GM23338 (cell line): ENCODE results near the gene TRAM2. TPM values are rescaled to one million over a fixed set of nuclear protein-coding genes. Genes with fewer than 3 reads are reported as not detected.

Experiments
- ATAC-seq: fragments of 200-7000 bp; cut with Tn5 transposase; 3 replicates; pipeline ENCODE4 v1.9.1; 2020
- DNase-seq: peaks from one replicate; pipeline ENCODE4 v3.0.0-alpha.2; 2015; ENCODE audit warnings: low spot score
- H2AFZ ChIP-seq: fragments of 200-600 bp; sonication (generic); 2 replicates; pipeline ENCODE4 v1.8.0; 2016; ENCODE audit warnings: antibody characterized with exemption, mild to moderate bottlenecking, moderate library complexity
- H3F3A ChIP-seq: fragments of 200-600 bp; sonication (generic); replicated peaks from 2 replicates; pipeline ENCODE4 v1.8.0; 2017; ENCODE audit warnings: antibody characterized with exemption, mixed run types, low read depth
- H3K27ac ChIP-seq: fragments of 200-600 bp; sonication (generic); 2 replicates; pipeline ENCODE4 v1.6.1; 2016; ENCODE audit warnings: low read depth
- H3K27me3 ChIP-seq: fragments of 200-600 bp; sonication (generic); 2 replicates; pipeline ENCODE4 v1.8.0; 2016; ENCODE audit warnings: mild to moderate bottlenecking, mixed run types, moderate library complexity; ENCODE audit not compliant: insufficient read depth
- H3K36me3 ChIP-seq: fragments of 200-600 bp; sonication (generic); 2 replicates; pipeline ENCODE4 v1.8.0; 2016; ENCODE audit warnings: mild to moderate bottlenecking; ENCODE audit not compliant: insufficient read depth
- H3K4me1 ChIP-seq: fragments of 200-600 bp; sonication (generic); 2 replicates; pipeline ENCODE4 v1.8.0; 2016; ENCODE audit warnings: mild to moderate bottlenecking, moderate library complexity; ENCODE audit not compliant: insufficient read depth
- H3K4me2 ChIP-seq: fragments of 200-600 bp; sonication (generic); 2 replicates; pipeline ENCODE4 v1.7.1; 2017; ENCODE audit warnings: mixed run types
- H3K4me3 ChIP-seq: fragments of 200-600 bp; sonication (generic); 2 replicates; pipeline ENCODE4 v1.6.1; 2016; ENCODE audit warnings: mixed run types
- H3K79me2 ChIP-seq: fragments of 200-600 bp; sonication (generic); replicated peaks from 2 replicates; pipeline ENCODE4 v1.8.0; 2017; ENCODE audit warnings: mild to moderate bottlenecking; ENCODE audit not compliant: insufficient read depth
- H3K9me2 ChIP-seq: fragments of 200-600 bp; sonication (generic); 2 replicates; pipeline ENCODE4 v1.8.0; 2017; ENCODE audit not compliant: insufficient read depth
- H4K20me1 ChIP-seq: fragments of 200-600 bp; sonication (generic); replicated peaks from 2 replicates; pipeline ENCODE4 v1.8.0; 2017; ENCODE audit warnings: mild to moderate bottlenecking; ENCODE audit not compliant: insufficient read depth
- H3K27ac Mint-ChIP-seq: 2 replicates; pipeline ENCODE4 v1.8.0; 2020; ENCODE audit warnings: inconsistent platforms, mild to moderate bottlenecking, moderate library complexity, mixed read lengths
- H3K27me3 Mint-ChIP-seq: 3 replicates; pipeline ENCODE4 v1.8.0; 2022; ENCODE audit warnings: low read depth, mild to moderate bottlenecking, moderate library complexity, mixed read lengths, inconsistent platforms; ENCODE audit not compliant: insufficient read depth, poor library complexity
- H3K36me3 Mint-ChIP-seq: 3 replicates; pipeline ENCODE4 v1.8.0; 2021; ENCODE audit warnings: low read depth, mild to moderate bottlenecking, inconsistent platforms, moderate library complexity, mixed read lengths
- H3K4me1 Mint-ChIP-seq: 3 replicates; pipeline ENCODE4 v1.8.0; 2020; ENCODE audit warnings: mild to moderate bottlenecking, inconsistent platforms, mixed read lengths
- H3K4me3 Mint-ChIP-seq: 3 replicates; pipeline ENCODE4 v1.8.0; 2021; ENCODE audit warnings: moderate library complexity, mild to moderate bottlenecking, inconsistent platforms, mixed read lengths
- H3K9me3 Mint-ChIP-seq: 3 replicates; pipeline ENCODE4 v1.8.0; 2020; ENCODE audit warnings: moderate library complexity, mild to moderate bottlenecking, inconsistent platforms, mixed read lengths
- CTCF ChIP-seq, 2 experiments: fragments of 200-600 bp in 1 of 2; sonication (generic) in 1 of 2; conservative IDR thresholded peaks; 2 replicates each; pipeline versions ENCODE4 v1.5.1 to v1.6.1; 2016 to 2017; ENCODE audit warnings: antibody characterized with exemption in 2 of 2, low read depth in 2 of 2, mild to moderate bottlenecking in 2 of 2, moderate library complexity in 1 of 2
- EZH2 ChIP-seq: fragments of 200-600 bp; sonication (generic); IDR thresholded peaks from one replicate; pipeline ENCODE4 v1.8.0; 2017; ENCODE audit warnings: antibody characterized with exemption, mild to moderate bottlenecking, low read depth; ENCODE audit not compliant: unreplicated experiment
- EZH2phosphoT487 ChIP-seq: fragments of 200-600 bp; sonication (generic); IDR thresholded peaks from one replicate; pipeline ENCODE4 v1.8.1; 2018; ENCODE audit warnings: antibody characterized with exemption; ENCODE audit not compliant: unreplicated experiment
- JUNB ChIP-seq: IDR thresholded peaks from one replicate; pipeline ENCODE4 v1.6.1; 2016; ENCODE audit warnings: antibody characterized with exemption; ENCODE audit not compliant: unreplicated experiment
- NANOG ChIP-seq: IDR thresholded peaks from 2 replicates; pipeline ENCODE4 v1.6.1; 2016; ENCODE audit warnings: antibody characterized with exemption, borderline replicate concordance
- POLR2AphosphoS5 ChIP-seq: IDR thresholded peaks from 2 replicates; pipeline ENCODE4 v1.6.1; 2016; ENCODE audit warnings: antibody characterized with exemption, low read depth
- STAT1 ChIP-seq: IDR thresholded peaks from one replicate; pipeline ENCODE4 v1.6.1; 2016; ENCODE audit warnings: antibody characterized with exemption; ENCODE audit not compliant: unreplicated experiment
- ZNF114 ChIP-seq: fragments of 250-450 bp; sonication (Bioruptor Pico); IDR thresholded peaks from 2 replicates; pipeline ENCODE4 v1.5.0; 2020; ENCODE audit warnings: mild to moderate bottlenecking, moderate library complexity
- ZNF331 ChIP-seq: fragments of 250-450 bp; sonication (Bioruptor Pico); IDR thresholded peaks from 2 replicates; pipeline ENCODE4 v1.5.0; 2020; ENCODE audit warnings: low read depth, mild to moderate bottlenecking, moderate library complexity
- ZNF462 ChIP-seq: fragments of 250-450 bp; sonication (Bioruptor Pico); IDR thresholded peaks from 2 replicates; pipeline ENCODE4 v1.5.0; 2020; ENCODE audit warnings: mild to moderate bottlenecking, moderate library complexity
- polyA plus RNA-seq: library from polyadenylated mRNA; unstranded; fragments of >200 nt; fragmentation: Nextera tagmentation; extraction: Ambion mirVana; gene quantifications from 2 replicates; pipeline ENCODE4 v1.2.1, GENCODE V29; 2016
- total RNA-seq: library from RNA; depleted of rRNA; stranded (reverse); fragments of >200 nt; shearing (Covaris generic); gene quantifications from 2 replicates; pipeline ENCODE4 v1.2.3, GENCODE V29; 2014
- TF ChIP-seq, protein P1 (sequence below): IDR thresholded peaks from 2 replicates; pipeline ENCODE4 v1.6.1; 2016; ENCODE audit warnings: antibody characterized with exemption

TRAM2 gene
- total and polyA plus RNA-seq, 2 experiments from 2014 or later: 4.0 to 14.0 TPM

GRCh38 chr6:52513464-52513863, 63.4 kb downstream of the TRAM2 start (continued):
- no peak for TF ChIP-seq ZNF462
- TF ChIP-seq POLR2AphosphoS5: no peak
- TF ChIP-seq ZNF114 (CRISPR knock-in tag): no peak
- no peak for TF ChIP-seq EZH2
- TF ChIP-seq EZH2phosphoT487: no peak

DNA sequence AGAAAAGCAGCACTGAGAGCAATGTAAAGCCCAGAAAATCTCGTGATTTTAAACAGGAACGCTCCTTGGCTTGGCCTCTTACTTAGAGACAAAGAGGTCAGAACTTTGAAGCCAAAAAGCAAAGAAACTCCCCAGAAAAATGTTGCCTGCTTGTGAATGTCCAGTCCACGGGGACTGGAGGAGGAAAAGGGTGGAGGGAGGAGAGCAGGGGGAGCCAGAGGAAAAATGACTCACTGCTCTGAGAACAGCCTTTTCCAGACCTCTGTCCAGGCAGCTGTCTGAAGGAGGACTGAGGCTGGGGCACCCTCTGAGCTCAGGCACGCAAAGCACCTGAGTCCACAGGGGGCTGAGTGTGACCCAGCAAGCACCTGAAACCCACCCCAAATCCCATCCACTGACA, 64.7 kb downstream of the TRAM2 start:
- no peaks in the 10 kb centered on the region for H3K9me2 ChIP-seq
- no peaks in the 10 kb centered on the region for H3K27me3 ChIP-seq
- no peaks in the 10 kb centered on the region for H3K79me2 ChIP-seq
- peaks cover 3% of the 10 kb centered on the region; the same call in 1 of the 2 replicates for H3K36me3 ChIP-seq
- peaks cover 39% of the 10 kb centered on the region for H3K4me1 Mint-ChIP-seq
- H3K4me3 Mint-ChIP-seq: no peak overlapping the region
- H3K4me3 ChIP-seq: no peak overlapping the region
- DNase-seq: no peak
- peak overlapping the region; percentile 71 for H3K27ac Mint-ChIP-seq
- H3K36me3 Mint-ChIP-seq: peaks cover 41% of the 10 kb centered on the region
- no peaks in the 10 kb centered on the region for H3K9me3 Mint-ChIP-seq
- H2AFZ ChIP-seq: no peak overlapping the region
- no peaks in the 10 kb centered on the region for H3F3A ChIP-seq
- H3K4me2 ChIP-seq: no peak overlapping the region
- no peak overlapping the region for H3K27ac ChIP-seq
- peaks cover 9% of the 10 kb centered on the region for H3K27me3 Mint-ChIP-seq
- ATAC-seq: no peak
- H4K20me1 ChIP-seq: 0 out of 2 replicates have a peak, but pooled peaks cover 2% of the 10 kb centered on the region
- H3K4me1 ChIP-seq: peaks cover 8% of the 10 kb centered on the region
- TF ChIP-seq STAT1: no peak
- no peak for TF ChIP-seq JUNB
- TF ChIP-seq, protein P1, sequence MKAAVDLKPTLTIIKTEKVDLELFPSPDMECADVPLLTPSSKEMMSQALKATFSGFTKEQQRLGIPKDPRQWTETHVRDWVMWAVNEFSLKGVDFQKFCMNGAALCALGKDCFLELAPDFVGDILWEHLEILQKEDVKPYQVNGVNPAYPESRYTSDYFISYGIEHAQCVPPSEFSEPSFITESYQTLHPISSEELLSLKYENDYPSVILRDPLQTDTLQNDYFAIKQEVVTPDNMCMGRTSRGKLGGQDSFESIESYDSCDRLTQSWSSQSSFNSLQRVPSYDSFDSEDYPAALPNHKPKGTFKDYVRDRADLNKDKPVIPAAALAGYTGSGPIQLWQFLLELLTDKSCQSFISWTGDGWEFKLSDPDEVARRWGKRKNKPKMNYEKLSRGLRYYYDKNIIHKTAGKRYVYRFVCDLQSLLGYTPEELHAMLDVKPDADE: no peak
- no peak for TF ChIP-seq CTCF (conservative IDR thresholded peaks at IDR 0.05; ENCODE audit: low read depth in 2 of 2)
- no peak for TF ChIP-seq EZH2
- no peak for TF ChIP-seq POLR2AphosphoS5
- TF ChIP-seq ZNF114 (CRISPR knock-in tag): no peak
- TF ChIP-seq NANOG: no peak
- TF ChIP-seq EZH2phosphoT487: no peak
- TF ChIP-seq ZNF331 (CRISPR knock-in tag): no peak
